ENCODE data around the gene TMEM250. TPM values are rescaled to one million over a fixed set of nuclear protein-coding genes. Genes with fewer than 3 reads are reported as not detected.

Gene TMEM250
- total RNA-seq, 2 donors from 2014 or later, result 25.0 to 29.1 TPM

DNA sequence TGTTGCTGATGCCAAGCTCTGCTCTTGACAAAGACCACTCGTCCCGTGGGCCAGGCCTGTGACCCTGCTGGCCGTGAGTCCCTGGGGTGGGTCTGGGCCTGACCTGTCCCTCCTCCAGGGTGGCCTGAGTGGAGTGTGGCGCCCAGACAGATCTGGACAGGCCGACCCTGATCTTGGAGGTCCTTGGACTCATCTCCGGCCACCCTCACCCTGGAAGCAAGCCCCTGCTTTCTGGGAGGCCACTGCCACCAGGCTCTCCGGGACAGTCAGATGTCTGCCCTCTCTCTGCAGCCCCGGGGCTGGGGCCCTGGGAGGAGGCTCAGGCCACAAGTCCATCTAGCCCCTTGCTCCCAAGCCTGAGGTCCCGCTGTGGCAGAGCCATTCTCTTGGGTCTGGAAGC is 31.2 kb upstream of the TMEM250 start:
- intact Hi-C loops (cut with DNase I), result loop anchor here in 1 of 2 donors (10.0 kb wide), 1 partner anchor 545 kb away; no protein-coding TSS in a partner anchor
- no peak for DNase-seq (ENCODE audit: low spot score)

GRCh38 chr9:136149337-136149736 is 30.7 kb upstream of the TMEM250 start:
- intact Hi-C loops (cut with DNase I), result loop anchor here in 1 of 2 donors (10.0 kb wide), 1 partner anchor 545 kb away; no protein-coding TSS in a partner anchor
- DNase-seq (ENCODE audit: low spot score), result no peak

DNA sequence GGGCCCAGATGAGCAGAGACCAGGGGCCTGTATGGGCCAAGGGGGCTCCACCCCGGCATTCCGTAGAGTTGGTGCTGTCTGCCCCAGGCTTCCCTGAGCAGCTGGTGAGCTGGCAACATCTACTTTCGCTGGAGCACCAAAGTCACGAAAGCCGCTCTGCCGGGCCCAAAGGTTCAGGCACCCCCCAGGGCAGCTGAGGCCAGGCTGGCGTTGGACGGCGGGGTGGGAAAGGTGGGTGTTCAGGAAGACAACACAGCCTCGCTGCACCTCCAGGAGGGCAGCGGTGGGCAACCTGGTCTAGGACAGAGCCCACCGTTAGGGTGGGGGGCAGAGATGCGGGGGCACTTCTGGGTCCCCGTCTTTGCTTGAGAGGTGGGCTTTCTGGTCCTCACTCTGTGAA is 30.1 kb upstream of the TMEM250 start:
- no peak for DNase-seq (ENCODE audit: low spot score)
- intact Hi-C loops (cut with DNase I), result loop anchor here in 1 of 2 donors (10.0 kb wide), 1 partner anchor 544 kb away; no protein-coding TSS in a partner anchor

DNA sequence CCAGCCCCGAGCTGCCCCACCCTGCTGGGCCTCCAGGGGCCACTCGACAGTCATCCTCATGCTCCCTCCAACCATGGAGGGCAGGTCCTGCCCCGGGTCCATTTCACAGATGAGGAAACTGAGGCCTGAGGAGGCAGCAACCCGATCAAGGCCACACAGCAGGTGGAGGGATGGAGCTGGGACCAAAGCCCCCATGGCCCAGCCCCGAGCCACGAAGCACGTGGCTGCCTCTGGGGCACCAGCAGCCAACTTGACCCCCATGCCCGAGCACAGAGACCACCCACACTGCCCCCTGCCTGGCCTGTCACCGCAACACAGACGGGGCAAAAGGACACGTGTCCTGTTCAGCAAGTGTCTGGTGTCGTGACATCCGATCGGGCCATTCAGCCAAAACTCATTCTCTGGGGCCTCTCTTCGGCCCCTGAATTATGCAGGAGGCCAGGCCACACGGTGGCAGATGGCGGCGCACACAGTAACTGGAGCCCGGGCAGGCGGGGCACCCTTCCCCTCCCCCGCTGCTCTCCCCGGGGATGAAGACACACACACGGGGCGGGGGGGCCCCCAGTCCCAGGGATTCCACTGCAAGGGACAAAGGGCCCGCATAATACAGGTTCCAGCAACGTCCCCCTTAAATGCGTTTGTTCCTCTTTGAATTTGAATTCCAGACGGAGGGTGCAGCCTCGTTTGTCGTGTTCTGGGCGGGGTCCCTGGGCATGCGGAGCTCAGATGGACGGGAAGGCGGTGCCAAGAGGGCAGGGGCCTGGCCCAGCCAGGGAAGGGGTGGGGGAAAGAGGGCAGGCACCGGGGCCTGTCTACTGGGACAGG is 29.4 kb upstream of the TMEM250 start:
- intact Hi-C loops (cut with DNase I), result loop anchor here in 1 of 2 donors (10.0 kb wide), 1 partner anchor 543 kb away; no protein-coding TSS in a partner anchor
- no peak for DNase-seq (ENCODE audit: low spot score)

DNA sequence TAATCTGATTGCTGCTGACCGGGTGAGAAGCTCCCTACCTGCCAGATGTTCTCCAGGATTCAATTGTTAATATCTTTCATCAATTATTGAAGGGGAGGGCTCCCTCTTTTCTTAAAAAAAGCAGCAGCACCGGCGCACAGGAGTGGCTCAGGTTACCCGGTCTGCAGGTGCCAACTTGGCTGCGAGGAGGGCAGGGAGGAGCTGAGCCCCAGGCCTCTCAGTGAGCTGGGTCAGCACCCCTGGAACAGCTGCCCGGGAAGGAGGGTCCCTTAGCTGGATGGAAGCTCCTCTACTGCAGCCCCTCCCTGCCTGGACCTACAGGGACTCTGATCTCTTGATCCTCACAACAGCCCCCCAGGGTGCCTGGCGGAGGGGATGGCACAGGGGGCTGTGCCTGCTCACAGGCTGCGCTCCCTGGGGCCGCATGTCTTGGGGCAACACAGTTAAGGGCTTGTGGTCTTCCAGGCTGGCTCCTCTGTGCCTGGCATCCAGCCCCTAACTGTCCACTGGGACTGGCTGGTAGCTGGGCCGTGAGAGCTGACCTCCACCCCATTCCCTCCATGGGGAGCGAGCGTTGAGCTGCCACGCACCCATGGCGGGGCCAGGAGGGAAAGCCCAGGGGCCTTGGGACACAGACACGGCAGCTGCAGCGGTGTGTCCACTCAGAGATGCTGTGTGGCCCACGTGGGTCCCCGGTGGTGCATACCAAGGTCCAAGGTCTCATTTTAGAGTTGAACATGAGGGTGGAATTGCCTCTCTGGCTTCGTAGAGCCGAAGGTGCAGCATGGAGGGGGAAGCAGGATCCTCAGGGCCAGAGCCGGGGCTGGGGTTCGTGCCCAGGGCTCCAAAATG is 28.6 kb upstream of the TMEM250 start:
- no peak for DNase-seq (ENCODE audit: low spot score)
- intact Hi-C loops (cut with DNase I), result loop anchor here in 1 of 2 donors (10.0 kb wide), 1 partner anchor 542 kb away; no protein-coding TSS in a partner anchor

DNA sequence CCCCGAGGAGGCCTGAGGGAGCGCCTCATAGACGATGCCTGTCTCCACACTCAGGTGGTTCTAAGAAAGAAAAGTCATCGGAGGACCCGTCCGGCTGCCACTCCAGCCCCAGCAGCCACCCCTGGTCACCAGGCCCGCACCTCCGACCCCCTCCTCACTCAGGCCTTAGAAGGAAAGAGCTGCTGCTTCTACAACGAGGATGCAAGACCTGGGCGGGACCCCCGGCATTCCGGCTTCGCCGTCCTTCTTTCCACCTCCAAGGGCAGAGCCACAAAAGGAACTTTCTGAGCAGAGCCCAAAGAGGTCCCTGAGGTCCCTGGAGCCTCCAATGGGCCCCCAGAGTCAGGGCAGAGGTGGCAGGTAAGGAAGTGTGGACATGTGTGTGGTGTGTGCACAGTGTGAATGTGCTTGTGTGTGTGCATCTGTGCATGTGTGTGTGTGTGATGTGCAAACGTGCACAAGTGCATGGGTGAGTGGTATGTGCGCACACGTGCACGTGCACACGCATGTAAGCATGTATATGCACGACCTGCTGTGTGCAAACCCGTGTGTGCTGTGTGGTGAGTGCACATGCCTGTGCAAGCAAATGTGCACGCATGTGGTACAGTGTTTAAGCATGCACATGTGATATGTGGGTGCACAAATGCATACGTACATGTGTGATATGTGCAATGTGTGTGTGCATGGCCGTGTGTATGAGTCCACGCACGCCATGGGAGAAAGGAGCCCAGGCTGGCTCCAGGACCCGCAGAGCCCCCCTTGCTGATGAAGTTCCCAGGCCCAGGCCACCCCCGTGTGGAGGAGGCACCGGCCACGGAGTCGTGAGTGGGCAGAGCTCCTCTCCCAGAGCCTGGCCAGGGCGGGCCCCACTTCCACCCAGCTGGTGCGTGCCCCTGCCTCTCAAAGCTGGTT is 27.7 kb upstream of the TMEM250 start:
- intact Hi-C loops (cut with DNase I), result loop anchor here in 1 of 2 donors (10.0 kb wide), 1 partner anchor 542 kb away; no protein-coding TSS in a partner anchor
- no peak for DNase-seq (ENCODE audit: low spot score)

GRCh38 chr9:136145580-136145979 is 26.9 kb upstream of the TMEM250 start:
- no peak for DNase-seq (ENCODE audit: low spot score)
- intact Hi-C loops (cut with DNase I), result loop anchor here in 1 of 2 donors (10.0 kb wide), 1 partner anchor 541 kb away; no protein-coding TSS in a partner anchor

DNA sequence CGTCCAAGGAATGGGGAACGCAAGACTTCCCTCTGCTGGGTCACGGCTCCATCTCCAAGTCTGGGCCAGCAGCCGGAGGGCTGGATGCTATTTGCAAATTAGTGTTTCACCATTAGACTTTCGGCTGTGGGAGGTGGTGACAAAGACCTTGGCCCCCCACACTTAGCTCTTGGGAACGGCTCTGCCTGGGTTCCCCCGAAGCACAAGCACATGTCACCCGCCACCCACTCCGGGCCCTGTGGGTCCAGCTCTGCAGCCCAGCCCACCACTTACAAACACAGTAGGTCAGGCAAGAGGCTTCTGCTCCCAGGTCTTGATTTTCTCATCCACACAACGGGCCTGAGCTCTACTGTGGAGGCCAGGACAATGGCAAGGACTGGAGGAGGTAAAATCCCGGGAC is 25.8 kb upstream of the TMEM250 start:
- intact Hi-C loops (cut with DNase I), result loop anchor here in 1 of 2 donors (10.0 kb wide), 1 partner anchor 540 kb away; no protein-coding TSS in a partner anchor
- DNase-seq (ENCODE audit: low spot score), result no peak

DNA sequence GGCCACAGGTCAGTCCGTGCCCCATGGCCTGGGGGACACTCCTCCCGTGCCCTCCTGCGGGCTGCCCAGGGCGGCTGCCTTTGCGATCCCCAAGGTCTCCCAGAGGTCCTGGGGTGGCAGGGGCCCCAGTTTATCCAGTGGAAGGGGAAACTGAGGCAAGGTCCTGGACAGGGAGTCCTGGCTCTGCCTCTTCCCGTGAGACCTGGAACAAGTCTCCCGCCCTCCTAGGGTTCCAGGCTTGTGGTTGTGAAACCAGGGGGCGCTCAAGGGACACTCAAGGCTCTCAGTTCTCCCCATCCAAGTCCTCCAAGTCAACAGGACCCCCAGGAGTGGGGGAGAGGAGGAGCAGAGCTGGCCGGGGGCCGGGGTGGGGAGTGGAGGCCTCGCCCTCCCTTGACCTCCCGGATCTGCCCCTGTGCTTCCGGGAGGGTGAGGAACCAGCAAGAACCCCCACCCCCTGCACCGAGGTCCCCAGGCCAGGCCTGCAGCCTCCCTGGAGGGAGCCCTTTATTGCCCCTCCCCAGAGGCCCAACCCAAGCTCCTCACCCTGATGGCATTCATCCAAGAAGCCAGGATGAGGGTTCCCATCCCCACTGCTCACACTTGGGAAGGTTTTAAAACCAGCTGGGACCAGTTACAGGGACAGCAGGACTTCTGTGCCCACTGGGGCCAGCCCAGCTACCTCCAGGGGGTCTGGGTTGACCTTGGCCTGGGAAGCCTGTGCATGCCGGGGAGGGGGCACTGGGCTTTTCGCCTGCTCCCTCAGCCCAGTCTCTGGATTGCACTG is 24.7 kb upstream of the TMEM250 start:
- intact Hi-C loops (cut with DNase I), result loop anchor here in 1 of 2 donors (10.0 kb wide), 1 partner anchor 539 kb away; no protein-coding TSS in a partner anchor
- DNase-seq (ENCODE audit: low spot score), result no peak

- intact Hi-C loops (cut with DNase I), result loop anchor here in 1 of 2 donors (10.0 kb wide), 1 partner anchor 538 kb away; no protein-coding TSS in a partner anchor
Observed at GRCh38 chr9:136142859-136143214, 24.2 kb upstream of the TMEM250 start.

GRCh38 chr9:136142414-136142796 is 23.7 kb upstream of the TMEM250 start:
- intact Hi-C loops (cut with DNase I), result loop anchor here in 1 of 2 donors (10.0 kb wide), 1 partner anchor 538 kb away; no protein-coding TSS in a partner anchor
- DNase-seq (ENCODE audit: low spot score), result no peak

More at GRCh38 chr9:136142859-136143214, 24.2 kb upstream of the TMEM250 start:
- DNase-seq (ENCODE audit: low spot score), result no peak

- intact Hi-C loops (cut with DNase I), result loop anchor here in 1 of 2 donors (10.0 kb wide), 1 partner anchor 537 kb away; no protein-coding TSS in a partner anchor
- peak; percentile 78 for DNase-seq (ENCODE audit: low spot score)
Observed at GRCh38 chr9:136141682-136142413, 23.2 kb upstream of the TMEM250 start.

- peak; percentile 75 for DNase-seq (ENCODE audit: low spot score)
- intact Hi-C loops (cut with DNase I), result loop anchor here in 1 of 2 donors (10.0 kb wide), 1 partner anchor 536 kb away; no protein-coding TSS in a partner anchor
Observed at GRCh38 chr9:136140966-136141365, 22.3 kb upstream of the TMEM250 start.

- no peak for DNase-seq (ENCODE audit: low spot score)
- intact Hi-C loops (cut with DNase I), result loop anchor here in 1 of 2 donors (10.0 kb wide), 1 partner anchor 535 kb away; no protein-coding TSS in a partner anchor
Observed at GRCh38 chr9:136140046-136140445, 21.4 kb upstream of the TMEM250 start.

- no peak for DNase-seq (ENCODE audit: low spot score)
- intact Hi-C loops (cut with DNase I), result no loop called here
Observed at GRCh38 chr9:136138566-136138965, 19.9 kb upstream of the TMEM250 start.

DNA sequence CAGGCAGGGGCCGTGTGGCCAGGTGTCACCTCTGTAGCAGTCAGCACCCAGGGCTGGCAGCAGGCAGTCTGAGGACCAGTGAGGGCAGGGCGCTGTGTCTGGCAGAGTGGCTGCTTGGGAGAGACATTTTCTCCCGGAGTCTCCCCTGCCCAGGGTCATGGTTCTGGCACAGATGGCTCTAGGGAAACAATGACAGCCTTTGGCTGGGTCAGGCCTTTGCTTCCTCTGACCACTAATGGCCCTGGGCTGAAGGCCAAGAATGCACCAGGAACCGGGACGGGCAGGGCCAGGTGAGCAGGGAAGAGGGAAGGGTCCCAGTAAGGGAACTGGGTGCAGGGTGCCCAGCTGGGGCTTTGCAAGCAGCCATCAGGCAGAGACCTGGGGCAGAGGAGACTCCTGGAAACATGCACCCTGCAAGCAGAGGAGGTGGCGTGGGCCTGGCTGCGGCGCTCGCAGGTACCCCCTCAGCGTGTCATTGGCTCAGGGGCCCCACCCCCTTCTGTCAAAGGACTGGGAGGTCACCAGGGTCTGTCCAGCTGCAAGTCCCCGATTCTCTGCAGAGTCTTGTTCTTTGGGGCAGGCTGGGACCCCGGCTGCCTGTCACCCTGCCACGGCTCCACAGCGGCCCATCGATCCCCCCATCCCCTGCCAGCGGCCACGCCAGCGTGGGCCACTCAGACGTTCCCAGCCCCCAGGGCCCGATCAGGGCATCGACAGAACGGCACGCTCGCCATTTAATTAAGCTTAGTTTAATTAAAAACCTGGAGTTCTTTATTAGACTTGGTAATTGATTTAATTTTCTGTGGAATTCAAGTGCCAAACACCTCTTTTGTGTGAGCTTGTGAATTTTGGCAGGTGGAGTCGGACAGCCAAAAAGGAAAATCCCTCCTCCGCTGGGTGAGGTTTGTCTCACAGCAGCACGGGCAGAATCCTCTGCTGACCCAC is 18.9 kb upstream of the TMEM250 start:
- intact Hi-C loops (cut with DNase I), result no loop called here
- no peak for DNase-seq (ENCODE audit: low spot score)
